ENCODE measurements around the gene SLC25A20.
"Not testable (repeated sequence)": the region's sequence is repeated elsewhere in the genome, so short reads cannot be mapped to it uniquely, and the experiment has no call there.

The SLC25A20 gene

DNA sequence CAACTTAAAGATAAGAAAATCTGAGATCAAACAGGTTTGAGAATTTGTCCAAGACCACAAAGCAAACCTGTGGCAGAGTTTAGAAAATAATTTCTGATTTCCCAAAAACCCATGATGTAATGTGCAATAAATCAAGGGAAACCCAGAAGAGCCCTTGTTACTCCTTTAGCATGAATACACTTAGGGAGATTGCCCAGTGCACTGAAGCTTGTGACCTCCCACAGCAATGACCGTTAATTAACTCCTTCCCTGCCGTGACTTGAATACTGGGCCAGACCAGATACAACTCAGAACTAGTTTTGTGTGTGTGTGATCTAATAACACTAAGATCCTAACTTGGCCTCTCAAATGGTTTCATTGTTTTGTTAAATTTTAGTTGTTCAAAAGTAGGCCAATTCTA is 53.5 kb downstream of the SLC25A20 start:
- DNase-seq = no peak

DNA sequence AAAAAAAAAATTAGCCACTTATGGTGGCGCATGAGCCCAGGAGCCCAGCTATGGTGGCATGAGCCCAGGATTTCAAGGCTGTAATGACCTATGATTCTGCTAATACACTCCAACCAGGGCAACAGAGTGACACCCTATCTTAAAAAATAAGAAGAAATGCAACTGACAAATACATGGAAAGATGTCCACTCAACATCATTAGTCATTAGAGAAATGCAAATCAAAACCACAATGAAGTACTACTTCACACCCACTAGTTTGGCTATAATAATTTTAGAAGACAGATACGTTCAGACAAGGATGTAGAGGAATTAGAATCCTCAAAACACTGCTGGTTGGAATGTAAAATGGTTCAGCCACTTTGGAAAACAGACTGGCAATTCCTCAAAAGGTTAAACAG is 61.5 kb downstream of the SLC25A20 start:
- DNase-seq = no peak

DNA sequence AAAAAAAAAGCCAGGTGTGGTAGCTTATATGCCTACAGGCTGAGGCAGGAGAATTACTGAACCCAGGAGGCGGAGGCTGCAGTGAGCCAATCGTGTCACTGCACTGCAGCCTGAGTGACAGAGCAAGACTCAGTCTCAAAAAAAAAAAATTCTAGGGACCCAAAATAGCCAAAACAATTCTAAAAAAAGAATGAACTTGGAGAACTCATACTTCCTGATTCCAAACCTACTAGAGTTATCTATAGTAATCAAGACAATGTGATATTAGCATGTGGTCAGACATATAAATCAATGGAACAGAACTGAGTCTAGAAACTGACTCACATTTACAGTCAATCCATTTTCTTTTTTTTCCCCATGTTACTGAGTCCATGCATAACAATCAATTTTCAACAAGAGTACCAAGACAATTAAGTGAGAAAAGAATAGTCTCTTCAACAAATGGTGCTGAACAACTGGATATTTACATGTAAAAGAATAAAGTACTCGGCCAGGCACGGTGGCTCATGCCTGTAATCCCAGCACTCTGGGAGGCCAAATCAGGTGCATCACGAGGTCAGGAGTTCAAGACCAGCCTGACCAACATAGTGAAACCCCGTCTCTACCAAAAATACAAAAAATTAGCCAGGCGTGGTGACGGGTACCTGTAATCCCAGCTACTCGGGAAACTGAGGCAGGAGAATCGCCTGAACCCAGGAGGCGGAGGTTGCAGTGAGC is 62.9 kb downstream of the SLC25A20 start:
- no peak for DNase-seq

DNA sequence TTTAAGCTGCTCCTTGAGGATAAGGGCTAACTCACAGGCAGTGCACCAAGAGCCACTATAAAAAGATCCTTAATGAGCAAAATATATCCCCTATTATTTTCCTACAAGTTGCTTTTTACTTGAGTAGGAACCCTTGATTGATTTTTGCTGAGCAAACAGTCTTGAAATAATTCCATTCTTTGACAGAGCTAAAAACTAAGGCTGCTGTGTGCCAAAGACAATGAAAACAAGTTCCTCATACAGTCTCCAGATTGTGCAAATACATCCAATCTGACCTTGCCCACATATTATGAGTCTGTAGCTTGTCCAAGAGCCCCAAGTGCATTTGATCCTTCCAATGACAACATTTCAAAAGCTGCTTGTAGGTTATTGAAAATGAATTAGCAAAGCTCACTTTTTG is 66.0 kb downstream of the SLC25A20 start:
- no peak for DNase-seq

DNA sequence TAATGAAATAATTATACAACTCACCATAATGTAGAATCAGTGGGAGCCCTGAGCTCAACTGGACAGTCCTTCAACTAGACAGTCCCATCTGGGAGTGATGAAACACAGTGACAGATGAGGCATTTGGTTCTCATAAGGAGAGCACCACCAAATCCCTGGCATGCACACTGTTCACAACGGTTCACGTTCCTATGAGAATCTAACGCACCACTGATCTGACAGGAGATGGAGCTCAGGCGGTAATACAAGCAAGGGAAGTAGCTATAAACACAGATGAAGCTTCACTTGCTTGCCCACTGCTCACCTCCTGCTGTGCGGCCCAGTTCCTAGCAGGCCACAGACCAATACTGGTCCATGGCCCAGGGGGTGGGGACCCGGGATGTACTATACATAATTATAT is 68.0 kb downstream of the SLC25A20 start:
- DNase-seq = no peak

DNA sequence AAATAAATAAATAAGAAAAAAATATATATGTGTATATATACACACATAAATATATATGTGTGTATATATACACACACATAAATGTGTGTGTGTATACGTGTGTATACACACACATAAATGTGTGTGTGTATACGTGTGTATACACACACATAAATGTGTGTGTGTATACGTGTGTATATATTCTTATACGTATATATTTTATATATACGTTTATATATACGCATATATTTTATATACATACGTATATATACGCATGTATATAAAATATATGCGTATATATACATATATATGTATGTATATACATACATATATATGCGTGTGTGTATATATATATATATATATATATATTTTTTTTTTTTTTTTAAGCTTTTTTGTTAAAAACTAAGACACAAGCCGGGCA is 69.2 kb downstream of the SLC25A20 start:
- DNase-seq = not testable (repeated sequence)

DNA sequence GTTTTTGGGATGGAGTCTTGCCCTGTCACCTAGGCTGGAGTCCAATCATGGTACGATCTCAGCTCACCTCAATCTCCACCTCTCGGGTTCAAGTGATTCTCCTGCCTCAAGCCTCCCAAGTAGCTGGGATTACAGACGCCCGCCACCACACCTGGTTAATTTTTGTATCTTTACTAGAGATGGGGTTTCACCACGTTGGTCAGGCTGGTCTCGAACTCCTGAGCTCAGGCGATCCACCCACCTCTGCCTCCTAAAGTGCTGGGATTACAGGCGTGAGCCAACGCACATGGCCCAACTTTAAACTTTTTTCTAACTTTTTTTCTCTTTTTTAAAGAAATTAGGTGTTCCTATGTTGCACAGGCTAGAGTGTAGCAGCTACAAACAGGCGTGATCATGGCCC is 70.8 kb downstream of the SLC25A20 start:
- DNase-seq = not testable (repeated sequence)

DNA sequence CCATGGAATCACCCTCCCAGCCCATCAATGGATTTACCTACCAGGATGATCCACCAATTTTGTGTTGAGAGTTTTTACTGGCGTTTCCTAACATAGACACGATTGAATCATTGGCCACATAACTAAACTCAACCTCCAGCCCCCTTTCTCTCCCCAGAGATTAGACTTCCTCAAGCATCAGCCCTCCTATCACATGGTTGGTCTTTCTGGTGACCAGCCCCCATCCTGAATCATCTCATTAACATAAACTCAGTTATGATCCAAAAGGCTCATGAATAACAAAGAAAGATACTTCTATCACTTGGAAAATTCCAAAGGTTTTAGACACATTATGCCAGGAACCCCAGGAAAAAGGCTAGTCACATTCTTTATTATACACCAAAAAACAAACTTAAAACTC is 72.2 kb downstream of the SLC25A20 start:
- no peak for DNase-seq

DNA sequence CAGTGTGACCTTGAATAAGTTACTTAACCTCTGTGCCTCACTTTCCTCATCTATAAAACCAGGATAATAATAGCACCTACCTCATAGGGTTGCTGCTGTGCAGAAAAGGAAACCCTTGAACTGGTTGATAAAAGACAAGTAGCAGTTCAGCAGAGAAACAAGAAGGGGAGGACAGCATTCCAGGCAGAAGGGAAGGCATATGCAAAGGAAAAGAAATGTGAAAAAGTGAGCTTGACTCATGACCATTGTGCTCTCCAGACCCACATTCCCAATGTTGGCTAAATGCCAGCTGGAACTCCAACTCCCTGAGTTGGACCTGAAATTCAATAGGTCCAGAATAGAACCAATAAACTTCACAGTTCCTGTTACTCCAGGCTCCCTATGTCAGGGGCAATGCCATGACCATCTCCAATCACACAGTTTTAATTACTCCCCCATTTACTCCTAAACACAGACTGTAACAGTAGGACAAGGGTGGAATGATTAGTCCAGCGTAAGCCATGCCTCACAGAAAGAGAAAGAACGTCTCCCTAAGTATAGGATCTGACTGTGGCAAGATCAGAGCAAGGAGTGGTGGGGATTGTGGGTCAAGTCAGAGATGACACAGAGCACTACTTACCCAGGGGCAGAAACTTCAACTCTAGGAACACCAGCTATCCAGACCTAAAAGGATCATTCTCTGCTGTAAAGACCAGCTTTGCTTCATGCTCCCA is 77.9 kb downstream of the SLC25A20 start:
- no peak for DNase-seq

DNA sequence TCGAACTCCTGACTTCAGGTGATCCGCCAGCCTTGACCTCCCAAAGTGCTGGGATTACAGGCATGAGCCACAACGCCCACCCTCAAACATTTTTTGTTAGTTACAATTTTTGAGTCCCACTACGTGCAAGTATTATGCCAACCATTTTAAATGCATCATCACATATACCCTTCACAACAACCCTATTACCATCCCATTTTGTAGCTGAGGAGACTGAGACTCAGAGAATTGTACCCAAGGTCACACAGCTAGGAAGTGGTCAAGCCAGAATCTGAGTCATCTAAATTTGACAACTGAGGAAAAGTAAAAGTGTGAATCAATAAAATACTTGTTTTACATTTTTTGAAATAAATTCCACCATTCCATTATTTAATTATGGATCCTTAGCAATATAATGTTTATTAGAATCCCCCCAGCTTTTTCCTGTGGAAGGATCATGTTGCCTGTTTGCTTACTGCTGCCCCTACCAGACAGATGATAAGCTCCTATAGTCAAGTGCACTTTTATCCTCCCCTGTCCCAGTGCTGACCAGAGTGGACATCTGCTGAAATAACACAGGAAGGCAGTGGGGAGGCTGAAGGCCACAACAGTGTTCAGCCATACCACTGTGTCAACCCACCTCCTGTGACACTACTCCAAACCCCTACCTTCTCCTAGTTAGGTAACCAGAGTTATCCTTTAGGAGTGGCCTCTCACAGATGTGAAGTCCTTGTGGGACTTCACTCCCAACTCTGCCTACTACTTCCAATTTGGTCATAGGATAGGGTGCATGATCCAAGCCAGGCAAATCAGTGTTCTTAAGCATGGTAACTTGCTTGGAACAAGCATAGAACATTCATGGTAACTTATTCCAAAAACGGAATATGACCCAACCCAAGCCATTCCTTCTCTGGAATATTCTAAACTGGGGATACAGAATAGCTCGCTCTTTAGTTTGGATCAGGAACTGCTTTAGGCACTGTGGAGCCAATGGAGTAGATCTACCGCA is 79.2 kb downstream of the SLC25A20 start:
- DNase-seq = no peak

DNA sequence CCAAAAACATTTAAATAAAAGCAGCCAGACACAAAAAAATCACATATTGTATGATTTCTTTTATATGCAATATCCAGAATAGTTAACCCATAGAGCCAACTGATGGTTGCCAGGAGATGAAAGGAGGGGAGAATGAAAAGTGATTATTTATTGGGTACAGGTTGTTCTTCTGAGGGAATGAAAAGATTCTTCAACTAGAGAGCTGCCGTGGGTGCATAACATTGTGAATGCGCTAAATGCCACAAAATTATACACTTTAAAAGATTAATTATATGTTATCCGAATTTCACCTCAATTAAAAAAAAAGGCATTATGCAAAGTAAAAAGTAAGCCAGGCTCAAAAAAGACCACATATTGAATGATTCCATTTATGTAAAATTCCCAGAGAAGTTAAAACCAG is 87.2 kb downstream of the SLC25A20 start:
- no peak for DNase-seq
